ENCODE measurements around the gene CACNA1D. TPM values are rescaled to one million over a fixed set of nuclear protein-coding genes. Genes with fewer than 3 reads are reported as not detected.

Gene CACNA1D
- total RNA-seq, 1 experiment from 2014 or later: 1.1 TPM

- TF ChIP-seq REST (IDR thresholded peaks at IDR 0.05; ENCODE audit: low read depth) (no peak), CBX3 (IDR thresholded peaks at IDR 0.05; ENCODE audit: low read depth) (no peak)
Observed at GRCh38 chr3:53585049-53585448, 90.6 kb downstream of the CACNA1D start (continued).

- peaks cover 0 to 5% of the 10 kb centered on the region in 2 experiments; a peak in 1 of 4 replicates for H3K4me1 ChIP-seq (ENCODE audit: control insufficient read depth in 1 of 2, insufficient read depth in 2 of 2, low read length in 2 of 2)
- ATAC-seq (no peak), DNase-seq (ENCODE audit: low read depth, low spot score) (no peak)
- no peaks in the 10 kb centered on the region for H3K79me2 ChIP-seq (ENCODE audit: insufficient read depth, low read length)
- H3K4me3 ChIP-seq (replicated peaks in 1 of 2; ENCODE audit: low read depth in 1 of 2, low read length in 2 of 2): no peak overlapping the region
- H3K36me3 ChIP-seq (ENCODE audit: control insufficient read depth in 1 of 2, insufficient read depth in 2 of 2, low read length in 2 of 2): no peaks in the 10 kb centered on the region
- BruUV-seq (replicated peaks): no TSS peak
- H4K20me1 ChIP-seq (ENCODE audit: insufficient read depth): no peaks in the 10 kb centered on the region
- H3K9me2 ChIP-seq (ENCODE audit: insufficient read depth): no peaks in the 10 kb centered on the region
- no peaks in the 10 kb centered on the region for H3K9me3 ChIP-seq (ENCODE audit: control insufficient read depth in 1 of 2, insufficient read depth in 1 of 2, low read depth in 1 of 2, low read length in 2 of 2)
- intact Hi-C loops (cut with micrococcal nuclease): no loop called here
- CTCF ChIA-PET: no interaction called here
- no peak overlapping the region for H3K9ac ChIP-seq (ENCODE audit: low read length)
- POLR2A ChIA-PET: no interaction called here
- 0 out of 2 replicates have a peak, but pooled peaks cover 4% of the 10 kb centered on the region for H3K27me3 ChIP-seq (ENCODE audit: insufficient read depth, low read length)
- H3K27ac ChIP-seq (ENCODE audit: low read depth, low read length): no peak overlapping the region
- RAD21 ChIA-PET (ENCODE audit: low non-redundant PET in 1 of 2, low total read pairs in 2 of 2, uncharacterized antibody in 2 of 2, unreplicated experiment in 2 of 2): no interaction called here
- H2AFZ ChIP-seq (ENCODE audit: low read depth, low read length, poor library complexity, severe bottlenecking): no peak overlapping the region
- H3K4me2 ChIP-seq (ENCODE audit: low read length): no peak overlapping the region
- TF ChIP-seq MAX (IDR thresholded peaks at IDR 0.05) (no peak), CBX3 (IDR thresholded peaks at IDR 0.05; ENCODE audit: low read depth) (no peak), CEBPB (IDR thresholded peaks at IDR 0.05; ENCODE audit: low read depth) (no peak), CTCF (IDR thresholded peaks at IDR 0.05 in 2 of 3, conservative IDR thresholded peaks at IDR 0.05 in 1 of 3; ENCODE audit: borderline replicate concordance in 1 of 3, insufficient read depth in 1 of 3, low read depth in 2 of 3, low read length in 2 of 3) (no peak), JUND (IDR thresholded peaks at IDR 0.05) (no peak), REST (IDR thresholded peaks at IDR 0.05; ENCODE audit: low read depth) (no peak), SP1 (IDR thresholded peaks at IDR 0.05; ENCODE audit: low read depth) (no peak), SIN3A (IDR thresholded peaks at IDR 0.05; ENCODE audit: low read depth) (no peak), EZH2phosphoT487 (IDR thresholded peaks at IDR 0.05; ENCODE audit: borderline replicate concordance) (no peak), ZBTB33 (IDR thresholded peaks at IDR 0.05; ENCODE audit: extremely low read depth, insufficient replicate concordance, low read length) (no peak), POLR2AphosphoS5 (IDR thresholded peaks at IDR 0.05; ENCODE audit: low read depth, low read length) (no peak), ATF3 (IDR thresholded peaks at IDR 0.05) (no peak), EZH2 (IDR thresholded peaks at IDR 0.05) (no peak)
Observed at GRCh38 chr3:53585627-53586026, 91.2 kb downstream of the CACNA1D start.

Data from HCT116 (cell line).